IPS-15b (cell line): ENCODE data around the gene ANTXR2.

ENCODE experiments used
- H3K27me3 ChIP-seq: one replicate; pipeline ENCODE4 v1.6.1; 2013; ENCODE audit warnings: low read length; ENCODE audit not compliant: control insufficient read depth, insufficient read depth
- H3K36me3 ChIP-seq: one replicate; pipeline ENCODE4 v1.6.1; 2013; ENCODE audit warnings: low read length; ENCODE audit not compliant: control insufficient read depth, insufficient read depth
- H3K4me1 ChIP-seq: one replicate; pipeline ENCODE4 v1.6.1; 2013; ENCODE audit warnings: mild to moderate bottlenecking, low read length; ENCODE audit not compliant: control insufficient read depth, insufficient read depth
- H3K4me3 ChIP-seq: one replicate; pipeline ENCODE4 v1.5.1; 2013; ENCODE audit warnings: low read depth, low read length
- H3K9ac ChIP-seq: one replicate; pipeline ENCODE4 v1.6.1; 2013; ENCODE audit warnings: low read depth, mild to moderate bottlenecking, low read length
- H3K9me3 ChIP-seq: one replicate; pipeline ENCODE4 v1.6.1; 2013; ENCODE audit warnings: mild to moderate bottlenecking, low read length; ENCODE audit not compliant: control insufficient read depth, insufficient read depth

Gene ANTXR2

DNA sequence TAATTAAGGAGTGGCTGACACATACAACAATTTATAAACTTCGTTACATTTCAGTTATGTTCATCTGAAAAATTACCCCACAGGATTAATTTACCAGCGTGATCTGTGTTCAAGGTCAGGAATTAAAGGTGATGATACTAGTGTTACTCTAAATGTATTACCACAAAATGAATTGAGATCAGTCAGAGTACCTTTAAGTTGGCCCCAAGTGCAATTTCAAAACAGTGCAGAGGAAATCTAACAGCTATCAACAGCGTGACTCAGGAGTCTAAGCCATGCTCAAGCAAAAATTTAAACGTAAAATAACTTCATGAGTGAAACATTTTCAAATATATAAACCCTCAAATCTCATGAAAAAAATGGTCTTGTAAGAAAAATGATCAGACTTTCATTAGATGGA lies 18.7 kb downstream of the ANTXR2 start:
- no peaks in the 10 kb centered on the region for H3K36me3 ChIP-seq
- no peak overlapping the region for H3K9ac ChIP-seq
- no peaks in the 10 kb centered on the region for H3K9me3 ChIP-seq
- H3K27me3 ChIP-seq: no peaks in the 10 kb centered on the region
- peaks cover 3% of the 10 kb centered on the region for H3K4me1 ChIP-seq
- no peak overlapping the region for H3K4me3 ChIP-seq

DNA sequence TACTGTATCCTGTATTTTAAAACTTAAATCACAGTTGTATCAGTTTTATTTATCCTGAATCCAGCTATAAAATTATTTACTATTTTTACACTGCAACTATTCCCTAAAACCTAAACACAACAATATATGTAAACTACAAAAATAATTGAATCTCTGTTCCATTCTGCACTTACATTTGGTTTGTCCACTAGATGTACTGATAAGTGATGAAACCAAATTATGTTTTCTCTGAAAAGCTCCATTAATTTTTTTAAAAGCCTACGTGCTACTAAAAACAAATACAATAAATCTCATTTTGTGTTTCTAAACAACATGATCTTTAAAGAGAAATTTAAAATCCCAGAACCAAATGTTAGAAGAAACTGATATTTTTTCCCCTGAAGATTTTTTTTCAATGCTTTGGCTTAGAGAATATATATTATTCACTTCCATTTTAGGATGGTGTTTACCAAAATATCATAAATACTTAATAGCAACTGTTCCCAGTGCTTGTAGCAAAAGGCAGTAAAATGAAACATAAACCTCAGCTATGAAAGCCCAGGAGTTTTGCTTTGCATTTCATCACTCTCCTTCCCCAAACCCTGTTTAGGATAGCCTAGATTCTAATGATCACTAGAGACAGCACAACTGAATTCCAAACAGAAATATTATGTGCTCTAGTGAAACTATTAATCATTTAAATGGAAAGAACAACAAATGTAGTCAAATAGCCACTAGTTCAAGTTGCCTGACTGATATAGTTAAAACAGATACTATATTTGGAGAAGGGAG lies 19.7 kb downstream of the ANTXR2 start:
- no peaks in the 10 kb centered on the region for H3K27me3 ChIP-seq
- no peak overlapping the region for H3K4me3 ChIP-seq
- H3K36me3 ChIP-seq: no peaks in the 10 kb centered on the region
- no peaks in the 10 kb centered on the region for H3K9me3 ChIP-seq
- no peak overlapping the region for H3K9ac ChIP-seq
- H3K4me1 ChIP-seq: peaks cover 3% of the 10 kb centered on the region

GRCh38 chr4:80049813-80050534 lies 23.1 kb downstream of the ANTXR2 start:
- Histone ChIP-seq H3K27me3 (no peaks in the 10 kb centered on the region), H3K36me3 (no peaks in the 10 kb centered on the region)

DNA sequence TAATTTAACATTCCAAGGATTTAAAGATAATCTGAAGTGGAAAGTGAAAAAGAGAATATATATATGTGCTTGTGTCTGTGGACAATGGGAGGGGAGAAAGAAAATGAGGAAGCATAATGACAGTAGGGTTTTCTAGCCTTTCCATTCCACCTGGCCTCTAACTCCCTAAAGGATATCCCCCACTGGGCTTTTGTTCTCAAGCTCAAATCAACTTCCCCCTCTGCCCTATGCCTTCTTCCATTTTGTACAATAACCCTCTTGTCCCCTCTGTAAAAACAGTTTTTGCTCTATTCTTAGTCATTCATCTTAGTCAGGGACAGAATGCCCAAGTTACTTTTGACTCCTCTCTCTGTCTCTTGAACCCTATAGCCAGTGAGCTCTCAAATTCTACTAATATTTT lies 23.6 kb downstream of the ANTXR2 start:
- Histone ChIP-seq H3K36me3 (no peaks in the 10 kb centered on the region), H3K4me1 (peaks cover 3% of the 10 kb centered on the region), H3K9me3 (no peaks in the 10 kb centered on the region), H3K4me3 (no peak overlapping the region), H3K9ac (no peak overlapping the region), H3K27me3 (no peaks in the 10 kb centered on the region)

More at GRCh38 chr4:80049813-80050534, 23.1 kb downstream of the ANTXR2 start:
- Histone ChIP-seq H3K9ac (no peak overlapping the region), H3K9me3 (no peaks in the 10 kb centered on the region), H3K4me3 (no peak overlapping the region), H3K4me1 (peaks cover 3% of the 10 kb centered on the region)

DNA sequence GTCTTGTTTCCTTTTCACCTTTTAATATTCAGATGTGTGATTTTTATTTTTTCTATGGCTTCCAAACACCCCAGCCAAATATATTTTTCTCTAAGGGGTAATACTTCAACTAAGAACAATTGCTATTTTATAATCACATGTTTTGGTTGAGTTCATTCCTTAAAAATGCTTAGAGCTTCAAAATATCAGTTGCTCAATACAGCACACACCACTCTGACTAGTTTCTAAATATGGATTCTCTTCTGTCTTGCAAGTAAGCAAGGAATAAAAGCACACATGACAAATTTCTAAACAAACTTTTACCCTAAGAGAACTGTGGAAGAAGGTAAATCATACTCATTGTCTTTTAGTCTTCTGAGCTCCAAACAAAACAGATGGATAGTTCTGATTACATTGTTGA lies 27.2 kb downstream of the ANTXR2 start:
- Histone ChIP-seq H3K27me3 (no peaks in the 10 kb centered on the region), H3K9ac (no peak overlapping the region), H3K36me3 (no peaks in the 10 kb centered on the region), H3K4me1 (no peaks in the 10 kb centered on the region), H3K4me3 (no peak overlapping the region), H3K9me3 (no peaks in the 10 kb centered on the region)

DNA sequence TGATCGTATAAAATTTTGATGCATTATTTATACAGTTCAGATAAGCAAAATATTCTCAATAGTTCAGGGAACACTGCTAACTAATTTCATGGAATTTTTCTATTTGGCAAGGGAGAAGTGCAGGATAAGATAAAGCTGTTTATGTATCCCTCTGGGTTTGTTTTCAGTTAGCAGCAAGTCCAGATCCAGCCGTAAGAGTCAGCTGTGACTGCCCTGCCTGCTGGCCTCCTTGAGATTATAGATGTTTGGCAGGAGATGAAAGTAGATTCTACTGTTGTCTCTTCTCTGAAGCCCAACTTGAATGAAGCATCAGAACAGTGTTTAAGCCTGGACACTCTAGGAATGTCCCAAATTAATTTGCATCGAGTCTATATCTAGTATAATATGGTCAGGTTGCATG lies 29.5 kb downstream of the ANTXR2 start:
- Histone ChIP-seq H3K4me3 (no peak overlapping the region), H3K9me3 (no peaks in the 10 kb centered on the region), H3K36me3 (no peaks in the 10 kb centered on the region), H3K9ac (no peak overlapping the region), H3K27me3 (no peaks in the 10 kb centered on the region), H3K4me1 (no peaks in the 10 kb centered on the region)

- Histone ChIP-seq H3K36me3 (no peaks in the 10 kb centered on the region), H3K9ac (no peak overlapping the region), H3K27me3 (no peaks in the 10 kb centered on the region), H3K9me3 (no peaks in the 10 kb centered on the region), H3K4me3 (no peak overlapping the region), H3K4me1 (no peaks in the 10 kb centered on the region)
These were observed 30.2 kb downstream of the ANTXR2 start for GRCh38 chr4:80042821-80043220.

DNA sequence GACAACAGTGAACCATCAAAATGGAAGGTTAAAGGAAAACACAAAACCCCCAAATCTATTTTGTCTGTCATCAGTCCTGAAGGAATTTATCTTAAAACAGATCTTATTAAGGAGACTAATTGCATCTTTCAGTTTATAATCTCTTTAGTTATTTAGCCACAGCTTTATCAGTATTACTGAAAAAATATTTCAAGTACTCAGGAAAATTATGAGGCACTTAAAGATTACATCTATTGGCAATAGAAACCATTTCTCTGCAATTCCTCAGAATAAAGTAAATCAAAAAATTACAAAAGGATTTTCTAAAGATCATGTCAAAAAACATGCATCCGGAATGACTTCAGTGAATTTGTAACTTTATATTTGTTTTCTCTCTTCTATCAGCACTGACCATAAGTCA lies 35.2 kb downstream of the ANTXR2 start:
- Histone ChIP-seq H3K9ac (no peak overlapping the region), H3K4me1 (no peaks in the 10 kb centered on the region), H3K9me3 (no peaks in the 10 kb centered on the region), H3K4me3 (no peak overlapping the region), H3K36me3 (no peaks in the 10 kb centered on the region), H3K27me3 (no peaks in the 10 kb centered on the region)

GRCh38 chr4:80036949-80037685 lies 35.9 kb downstream of the ANTXR2 start:
- H3K27me3 ChIP-seq: no peaks in the 10 kb centered on the region
- no peaks in the 10 kb centered on the region for H3K36me3 ChIP-seq
- no peak overlapping the region for H3K9ac ChIP-seq
- no peak overlapping the region for H3K4me3 ChIP-seq
- H3K9me3 ChIP-seq: no peaks in the 10 kb centered on the region
- H3K4me1 ChIP-seq: no peaks in the 10 kb centered on the region

DNA sequence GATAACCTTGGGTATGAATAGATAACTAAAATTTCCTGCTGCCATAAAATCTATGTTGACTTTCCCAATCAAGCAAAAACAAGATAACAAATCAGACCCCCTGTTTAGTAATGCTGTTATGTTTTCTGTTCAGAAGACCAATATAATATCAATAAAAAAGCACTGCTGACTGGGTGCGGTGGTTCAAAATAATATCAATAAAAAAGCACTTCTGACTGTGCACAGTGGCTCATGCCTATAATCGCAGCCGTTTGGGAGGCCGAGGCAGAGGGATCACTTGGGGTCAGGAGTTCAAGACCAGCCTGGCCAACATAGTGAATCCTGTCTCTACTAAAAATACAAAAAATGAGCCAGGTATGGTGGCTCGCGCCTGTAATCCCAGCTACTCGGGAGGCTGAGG lies 36.7 kb downstream of the ANTXR2 start:
- no peaks in the 10 kb centered on the region for H3K9me3 ChIP-seq
- no peaks in the 10 kb centered on the region for H3K27me3 ChIP-seq
- H3K36me3 ChIP-seq: no peaks in the 10 kb centered on the region
- H3K9ac ChIP-seq: no peak overlapping the region
- no peaks in the 10 kb centered on the region for H3K4me1 ChIP-seq
- no peak overlapping the region for H3K4me3 ChIP-seq

DNA sequence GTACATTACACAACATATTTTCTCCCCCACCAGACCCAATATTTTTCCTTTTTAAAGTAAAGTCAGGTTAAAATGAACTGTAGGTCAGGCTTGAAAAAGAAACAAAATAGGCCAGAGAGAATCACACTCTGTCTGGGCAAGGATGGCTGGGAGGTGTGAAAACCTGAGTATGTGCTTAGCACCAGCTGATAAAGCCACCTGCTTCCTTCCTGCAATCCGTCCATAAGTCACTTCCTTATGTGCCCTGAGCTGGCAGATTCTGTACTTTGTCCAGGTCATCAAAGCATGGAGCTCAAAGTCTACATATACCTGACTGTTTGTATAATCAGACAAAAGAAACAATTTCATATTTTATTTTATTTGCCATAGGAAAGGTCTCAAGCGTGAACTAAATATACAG lies 37.7 kb downstream of the ANTXR2 start:
- Histone ChIP-seq H3K9me3 (no peaks in the 10 kb centered on the region), H3K9ac (no peak overlapping the region), H3K4me3 (no peak overlapping the region), H3K27me3 (no peaks in the 10 kb centered on the region), H3K36me3 (no peaks in the 10 kb centered on the region), H3K4me1 (no peaks in the 10 kb centered on the region)
